ENCODE data around the gene EXOC4.

The EXOC4 gene

GRCh38 chr7:134029743-134030142 lies 776.9 kb downstream of the EXOC4 start:
- TF ChIP-seq GATA1 (IDR thresholded peaks at IDR 0.05; ENCODE audit: low read depth, low read length) (no peak), POLR2A (IDR thresholded peaks at IDR 0.05; ENCODE audit: low read length) (no peak)
- DNase-seq: no peak

- no peak for DNase-seq
- TF ChIP-seq POLR2A (IDR thresholded peaks at IDR 0.05; ENCODE audit: low read length) (no peak), GATA1 (IDR thresholded peaks at IDR 0.05; ENCODE audit: low read depth, low read length) (no peak)
Measured at GRCh38 chr7:134030460-134030865, 777.6 kb downstream of the EXOC4 start.

GRCh38 chr7:134031835-134032617 lies 779.1 kb downstream of the EXOC4 start:
- no peak for TF ChIP-seq GATA1 (IDR thresholded peaks at IDR 0.05; ENCODE audit: low read depth, low read length)
- TF ChIP-seq POLR2A (IDR thresholded peaks at IDR 0.05; ENCODE audit: low read length): no peak
- DNase-seq: no peak

GRCh38 chr7:134034652-134035051 lies 781.8 kb downstream of the EXOC4 start:
- no peak for DNase-seq
- TF ChIP-seq GATA1 (IDR thresholded peaks at IDR 0.05; ENCODE audit: low read depth, low read length) (no peak), POLR2A (IDR thresholded peaks at IDR 0.05; ENCODE audit: low read length) (no peak)

GRCh38 chr7:134037991-134038390 lies 785.1 kb downstream of the EXOC4 start:
- no peak for DNase-seq
- TF ChIP-seq POLR2A (IDR thresholded peaks at IDR 0.05; ENCODE audit: low read length): no peak
- TF ChIP-seq GATA1 (IDR thresholded peaks at IDR 0.05; ENCODE audit: low read depth, low read length): no peak

- TF ChIP-seq POLR2A (IDR thresholded peaks at IDR 0.05; ENCODE audit: low read length) (no peak), GATA1 (IDR thresholded peaks at IDR 0.05; ENCODE audit: low read depth, low read length) (no peak)
- no peak for DNase-seq
Measured at GRCh38 chr7:134040988-134041387, 788.1 kb downstream of the EXOC4 start.

- TF ChIP-seq GATA1 (IDR thresholded peaks at IDR 0.05; ENCODE audit: low read depth, low read length): no peak
- TF ChIP-seq POLR2A (IDR thresholded peaks at IDR 0.05; ENCODE audit: low read length): no peak
- no peak for DNase-seq
Measured at GRCh38 chr7:134041477-134041876, 788.6 kb downstream of the EXOC4 start.

- no peak for TF ChIP-seq POLR2A (IDR thresholded peaks at IDR 0.05; ENCODE audit: low read length)
- no peak for TF ChIP-seq GATA1 (IDR thresholded peaks at IDR 0.05; ENCODE audit: low read depth, low read length)
- no peak for DNase-seq
Measured at GRCh38 chr7:134042307-134042706, 789.4 kb downstream of the EXOC4 start.

GRCh38 chr7:134044682-134045081 lies 791.8 kb downstream of the EXOC4 start:
- TF ChIP-seq GATA1 (IDR thresholded peaks at IDR 0.05; ENCODE audit: low read depth, low read length) (no peak), POLR2A (IDR thresholded peaks at IDR 0.05; ENCODE audit: low read length) (no peak)
- DNase-seq: no peak

- TF ChIP-seq POLR2A (IDR thresholded peaks at IDR 0.05; ENCODE audit: low read length) (no peak), GATA1 (IDR thresholded peaks at IDR 0.05; ENCODE audit: low read depth, low read length) (no peak)
- DNase-seq: no peak
Measured at GRCh38 chr7:134045716-134046115, 792.8 kb downstream of the EXOC4 start.

- TF ChIP-seq POLR2A (IDR thresholded peaks at IDR 0.05; ENCODE audit: low read length): no peak
- TF ChIP-seq GATA1 (IDR thresholded peaks at IDR 0.05; ENCODE audit: low read depth, low read length): no peak
- no peak for DNase-seq
Measured at GRCh38 chr7:134046594-134047128, 793.8 kb downstream of the EXOC4 start.

- DNase-seq: no peak
- no peak for TF ChIP-seq POLR2A (IDR thresholded peaks at IDR 0.05; ENCODE audit: low read length)
- TF ChIP-seq GATA1 (IDR thresholded peaks at IDR 0.05; ENCODE audit: low read depth, low read length): no peak
Measured at GRCh38 chr7:134047675-134048074, 794.8 kb downstream of the EXOC4 start.

- TF ChIP-seq GATA1 (IDR thresholded peaks at IDR 0.05; ENCODE audit: low read depth, low read length) (no peak), POLR2A (IDR thresholded peaks at IDR 0.05; ENCODE audit: low read length) (no peak)
- DNase-seq: no peak
Measured at GRCh38 chr7:134048166-134048565, 795.3 kb downstream of the EXOC4 start.

GRCh38 chr7:134051020-134051419 lies 798.1 kb downstream of the EXOC4 start:
- TF ChIP-seq POLR2A (IDR thresholded peaks at IDR 0.05; ENCODE audit: low read length) (no peak), GATA1 (IDR thresholded peaks at IDR 0.05; ENCODE audit: low read depth, low read length) (no peak)
- no peak for DNase-seq

- DNase-seq: no peak
- no peak for TF ChIP-seq GATA1 (IDR thresholded peaks at IDR 0.05; ENCODE audit: low read depth, low read length)
- TF ChIP-seq POLR2A (IDR thresholded peaks at IDR 0.05; ENCODE audit: low read length): no peak
Measured at GRCh38 chr7:134056816-134057215, 803.9 kb downstream of the EXOC4 start.

Data from erythroblast (primary cell).